ENCODE measurements around the gene ZP4. TPM values are rescaled to one million over a fixed set of nuclear protein-coding genes. Genes with fewer than 3 reads are reported as not detected.

Gene ZP4
- total and polyA plus RNA-seq, 4 donors = not detected

GRCh38 chr1:237838904-237839534 is 51.7 kb downstream of the ZP4 start:
- Histone ChIP-seq H3K27me3 (ENCODE audit: control insufficient read depth in 3 of 3, insufficient read depth in 3 of 3, low read length in 2 of 3) (no peaks in the 10 kb centered on the region), H3K27ac (ENCODE audit: low read depth in 1 of 2, low read length in 1 of 2) (no peak overlapping the region), H3K9ac (ENCODE audit: insufficient read depth in 1 of 2, low read length in 2 of 2) (no peak overlapping the region), H3K4me3 (no peak overlapping the region), H3K4me1 (ENCODE audit: control insufficient read depth in 5 of 5, insufficient read depth in 5 of 5, low read length in 5 of 5) (no peaks in the 10 kb centered on the region), H3K36me3 (ENCODE audit: control insufficient read depth in 4 of 4, insufficient read depth in 4 of 4, low read length in 4 of 4) (no peaks in the 10 kb centered on the region), H3K9me3 (ENCODE audit: control insufficient read depth in 4 of 4, insufficient read depth in 3 of 4, low read length in 3 of 4) (peaks cover 0 to 7% (median 0%) of the 10 kb centered on the region in 4 donors)
- 94% methylated on average over 6 of the region's 6 CpGs for WGBS, 2 donors
- ATAC-seq (ENCODE audit: insufficient read depth, low FRiP score) = no peak
- DNase-seq = no peak
- no peak for TF ChIP-seq CTCF (IDR thresholded peaks at IDR 0.05; ENCODE audit: control extremely low read depth, extremely low read depth)

- H3K4me3 ChIP-seq = no peak overlapping the region
- DNase-seq (no peak), ATAC-seq (ENCODE audit: insufficient read depth, low FRiP score) (no peak)
- 59% methylated on average over 3 of the region's 3 CpGs for WGBS, 2 donors
- H3K27me3 ChIP-seq (ENCODE audit: control insufficient read depth in 3 of 3, insufficient read depth in 3 of 3, low read length in 2 of 3) = no peaks in the 10 kb centered on the region
- no peaks in the 10 kb centered on the region for H3K4me1 ChIP-seq (ENCODE audit: control insufficient read depth in 5 of 5, insufficient read depth in 5 of 5, low read length in 5 of 5)
- H3K27ac ChIP-seq (ENCODE audit: low read depth in 1 of 2, low read length in 1 of 2) = no peak overlapping the region
- no peak overlapping the region for H3K9ac ChIP-seq (ENCODE audit: insufficient read depth in 1 of 2, low read length in 2 of 2)
- TF ChIP-seq CTCF (IDR thresholded peaks at IDR 0.05; ENCODE audit: control extremely low read depth, extremely low read depth) = no peak
- H3K9me3 ChIP-seq (ENCODE audit: control insufficient read depth in 4 of 4, insufficient read depth in 3 of 4, low read length in 3 of 4) = peaks cover 0 to 5% (median 0%) of the 10 kb centered on the region in 4 donors
- H3K36me3 ChIP-seq (ENCODE audit: control insufficient read depth in 4 of 4, insufficient read depth in 4 of 4, low read length in 4 of 4) = no peaks in the 10 kb centered on the region
These were observed 52.4 kb downstream of the ZP4 start for GRCh38 chr1:237838320-237838719.

GRCh38 chr1:237834461-237834860 is 56.3 kb downstream of the ZP4 start:
- no peak overlapping the region for H3K4me3 ChIP-seq
- DNase-seq (no peak), ATAC-seq (ENCODE audit: insufficient read depth, low FRiP score) (no peak)
- no peak overlapping the region for H3K27ac ChIP-seq (ENCODE audit: low read depth in 1 of 2, low read length in 1 of 2)
- H3K36me3 ChIP-seq (ENCODE audit: control insufficient read depth in 4 of 4, insufficient read depth in 4 of 4, low read length in 4 of 4) = peaks cover 0 to 7% (median 0%) of the 10 kb centered on the region in 4 donors
- H3K4me1 ChIP-seq (ENCODE audit: control insufficient read depth in 5 of 5, insufficient read depth in 5 of 5, low read length in 5 of 5) = no peaks in the 10 kb centered on the region
- H3K9ac ChIP-seq (ENCODE audit: insufficient read depth in 1 of 2, low read length in 2 of 2) = no peak overlapping the region
- WGBS, 2 donors = 74 to 88% methylated on average over 3 of the region's 3 CpGs
- no peaks in the 10 kb centered on the region for H3K27me3 ChIP-seq (ENCODE audit: control insufficient read depth in 3 of 3, insufficient read depth in 3 of 3, low read length in 2 of 3)
- peaks cover 0 to 3% (median 0%) of the 10 kb centered on the region in 4 donors for H3K9me3 ChIP-seq (ENCODE audit: control insufficient read depth in 4 of 4, insufficient read depth in 3 of 4, low read length in 3 of 4)
- TF ChIP-seq CTCF (IDR thresholded peaks at IDR 0.05; ENCODE audit: control extremely low read depth, extremely low read depth) = no peak

- Histone ChIP-seq H3K27ac (ENCODE audit: low read depth in 1 of 2, low read length in 1 of 2) (no peak overlapping the region), H3K4me3 (no peak overlapping the region), H3K9me3 (ENCODE audit: control insufficient read depth in 4 of 4, insufficient read depth in 3 of 4, low read length in 3 of 4) (no peaks in the 10 kb centered on the region), H3K27me3 (ENCODE audit: control insufficient read depth in 3 of 3, insufficient read depth in 3 of 3, low read length in 2 of 3) (no peaks in the 10 kb centered on the region), H3K9ac (ENCODE audit: insufficient read depth in 1 of 2, low read length in 2 of 2) (no peak overlapping the region), H3K36me3 (ENCODE audit: control insufficient read depth in 4 of 4, insufficient read depth in 4 of 4, low read length in 4 of 4) (peaks cover 0 to 9% (median 0%) of the 10 kb centered on the region in 4 donors), H3K4me1 (ENCODE audit: control insufficient read depth in 5 of 5, insufficient read depth in 5 of 5, low read length in 5 of 5) (no peaks in the 10 kb centered on the region)
- 84 to 89% methylated on average over 3 of the region's 3 CpGs for WGBS, 2 donors
- DNase-seq (no peak), ATAC-seq (ENCODE audit: insufficient read depth, low FRiP score) (no peak)
- no peak for TF ChIP-seq CTCF (IDR thresholded peaks at IDR 0.05; ENCODE audit: control extremely low read depth, extremely low read depth)
These were observed 56.7 kb downstream of the ZP4 start for GRCh38 chr1:237834048-237834447.
